A549 (cell line): Measurements from ENCODE around the gene BEND6. TPM values are rescaled to one million over a fixed set of nuclear protein-coding genes. Genes with fewer than 3 reads are reported as not detected.

Source experiments
- ATAC-seq, 2 experiments: fragments of 200-7000 bp in 1 of 2; fragments of >200 bp in 1 of 2; cut with Nextera tagmentation in 1 of 2; cut with Tn5 transposase in 1 of 2; 3 replicates each; pipeline versions ENCODE4 v1.8.0 to v1.9.1; 2018 to 2020; ENCODE audit warnings: mild to moderate bottlenecking in 1 of 2, moderate library complexity in 1 of 2
- CTCF ChIA-PET: fragments of 300-600 bp; sonication (Branson Sonifier 250); formaldehyde crosslinking; extraction: SDS; loops from one replicate; lab custom pipeline; 2021; ENCODE audit warnings: antibody characterized with exemption, inconsistent platforms; lab: Yijun Ruan, JAX
- POLR2A ChIA-PET: fragments of 350-600 bp; formaldehyde crosslinking; extraction: SDS; loops from one replicate; lab custom pipeline; 2021; ENCODE audit warnings: antibody characterized with exemption, inconsistent platforms; lab: Yijun Ruan, JAX
- DNase-seq, 2 experiments: peaks; one replicate each; pipeline versions ENCODE4 v3.0.0 to v3.0.0-alpha.2; 2011 to 2016; ENCODE audit warnings: low read depth in 1 of 2, low spot score in 1 of 2
- FAIRE-seq: peaks from 2 replicates; lab custom pipeline; 2011; peaks lifted over from hg19 to GRCh38; lab: Jason Lieb, UNC
- H3K27ac ChIP-seq, 2 experiments: fragments of >200 bp; sonication (Bioruptor Twin); formaldehyde crosslinking; 3 replicates each; pipeline ENCODE4 v1.5.1; 2016 to 2017
- H3K4me1 ChIP-seq: fragments of >200 bp; sonication (Bioruptor Twin); formaldehyde crosslinking; 3 replicates; pipeline ENCODE4 v1.6.1; 2016
- H3K4me2 ChIP-seq: fragments of >200 bp; sonication (Bioruptor Twin); formaldehyde crosslinking; 3 replicates; pipeline ENCODE4 v1.6.1; 2016
- H3K4me3 ChIP-seq: fragments of >200 bp; sonication (Bioruptor Twin); formaldehyde crosslinking; 3 replicates; pipeline ENCODE4 v1.5.1; 2016
- H3K9me3 ChIP-seq: fragments of >200 bp; sonication (Bioruptor Twin); formaldehyde crosslinking; 3 replicates; pipeline ENCODE4 v1.6.1; 2016
- ATOH8 ChIP-seq: fragments of 250-450 bp; sonication (Bioruptor Pico); IDR thresholded peaks from 2 replicates; pipeline ENCODE4 v1.5.0; 2020; ENCODE audit warnings: low read depth, mild to moderate bottlenecking, moderate library complexity
- CBX2 ChIP-seq: fragments of 200-600 bp; sonication (generic); IDR thresholded peaks from 2 replicates; pipeline ENCODE4 v1.6.1; 2016; ENCODE audit warnings: low read depth, mild to moderate bottlenecking, borderline replicate concordance
- CEBPB ChIP-seq, 2 experiments: fragments of >200 bp in 1 of 2; sonication (Bioruptor Twin) in 1 of 2; formaldehyde crosslinking in 1 of 2; IDR thresholded peaks; 2 replicates each; pipeline ENCODE4 v1.6.1; 2012 to 2016
- CHD2 ChIP-seq: fragments of 150-350 bp; IDR thresholded peaks from 2 replicates; pipeline ENCODE4 v1.6.1; 2014; ENCODE audit warnings: low read length; ENCODE audit not compliant: partially characterized antibody
- CHD4 ChIP-seq: fragments of 200-600 bp; sonication (generic); IDR thresholded peaks from 2 replicates; pipeline ENCODE4 v1.6.1; 2016; ENCODE audit warnings: antibody characterized with exemption, mild to moderate bottlenecking, borderline replicate concordance
- EP300 ChIP-seq, 2 experiments: fragments of >200 bp; sonication (Bioruptor Twin); formaldehyde crosslinking; IDR thresholded peaks; 2 replicates in 1 of 2; 3 replicates in 1 of 2; pipeline ENCODE4 v1.6.1; 2016 to 2017
- FOSB ChIP-seq: fragments of 250-450 bp; sonication (Bioruptor Pico); IDR thresholded peaks from 2 replicates; pipeline ENCODE4 v1.5.0; 2020; ENCODE audit warnings: mild to moderate bottlenecking, moderate library complexity
- FOXS1 ChIP-seq: fragments of 250-450 bp; sonication (Bioruptor Pico); IDR thresholded peaks from 2 replicates; pipeline ENCODE4 v1.5.0; 2020; ENCODE audit warnings: mild to moderate bottlenecking, moderate library complexity
- HEYL ChIP-seq: fragments of 250-450 bp; sonication (Bioruptor Pico); IDR thresholded peaks from 2 replicates; pipeline ENCODE4 v1.8.0; 2021; ENCODE audit warnings: mild to moderate bottlenecking, moderate library complexity
- HMGXB4 ChIP-seq: fragments of 250-450 bp; sonication (Bioruptor Pico); IDR thresholded peaks from 2 replicates; pipeline ENCODE4 v1.5.0; 2021; ENCODE audit warnings: mild to moderate bottlenecking, moderate library complexity, borderline replicate concordance
- HOXA7 ChIP-seq: fragments of 250-450 bp; sonication (Bioruptor Pico); IDR thresholded peaks from 2 replicates; pipeline ENCODE4 v1.5.0; 2020; ENCODE audit warnings: mild to moderate bottlenecking, moderate library complexity
- HOXB13 ChIP-seq: fragments of 250-450 bp; sonication (Bioruptor Pico); IDR thresholded peaks from 2 replicates; pipeline ENCODE4 v1.5.0; 2020; ENCODE audit warnings: low read depth, mild to moderate bottlenecking, moderate library complexity
- NFE2L2 ChIP-seq: fragments of 150-350 bp; conservative IDR thresholded peaks from 2 replicates; pipeline ENCODE4 v1.6.1; 2014; ENCODE audit warnings: low read length
- NR3C1 ChIP-seq: fragments of >200 bp; sonication (Bioruptor Twin); formaldehyde crosslinking; IDR thresholded peaks from 3 replicates; pipeline ENCODE4 v1.6.1; 2017
- PBX3 ChIP-seq: IDR thresholded peaks from 2 replicates; pipeline ENCODE4 v1.6.1; 2012
- PHF8 ChIP-seq: fragments of 200-600 bp; sonication (generic); IDR thresholded peaks from 2 replicates; pipeline ENCODE4 v1.6.1; 2016; ENCODE audit warnings: low read depth, mild to moderate bottlenecking, antibody characterized with exemption, moderate library complexity, borderline replicate concordance
- POLR2A ChIP-seq: IDR thresholded peaks from 2 replicates; pipeline ENCODE4 v1.6.1; 2012; ENCODE audit warnings: mild to moderate bottlenecking, low read length
- RAD21 ChIP-seq, 2 experiments: fragments of >200 bp in 1 of 2; sonication (Bioruptor Twin) in 1 of 2; formaldehyde crosslinking in 1 of 2; IDR thresholded peaks in 1 of 2; conservative IDR thresholded peaks in 1 of 2; 2 replicates in 1 of 2; 3 replicates in 1 of 2; pipeline ENCODE4 v1.6.1; 2012 to 2018; ENCODE audit warnings: inconsistent platforms in 1 of 2
- REST ChIP-seq: fragments of 200-600 bp; sonication (generic); IDR thresholded peaks from 2 replicates; pipeline ENCODE4 v1.6.1; 2016; ENCODE audit warnings: antibody characterized with exemption, mild to moderate bottlenecking, moderate library complexity
- TP53 ChIP-seq: fragments of 250-450 bp; sonication (Bioruptor Pico); IDR thresholded peaks from 2 replicates; pipeline ENCODE4 v1.5.0; 2021; ENCODE audit warnings: mild to moderate bottlenecking, moderate library complexity
- ZC3H11A ChIP-seq: fragments of 450-650 bp; IDR thresholded peaks from 2 replicates; pipeline ENCODE4 v1.6.1; 2014; ENCODE audit warnings: antibody characterized with exemption, mild to moderate bottlenecking
- ZNF302 ChIP-seq: fragments of 250-450 bp; sonication (Bioruptor Pico); IDR thresholded peaks from 2 replicates; pipeline ENCODE4 v1.9.0; 2021; ENCODE audit warnings: inconsistent platforms, mild to moderate bottlenecking, moderate library complexity
- WGBS: methylation state at CpG from one replicate; pipeline ENCODE4 v1.1.6; 2017; ENCODE audit errors: missing lambda C conversion rate; 5-methylcytosine and 5-hydroxymethylcytosine counted together
- polyA plus RNA-seq, 4 experiments: library from polyadenylated mRNA; depleted of rRNA in 3 of 4; stranded (reverse); fragments of >200 nt; fragmentation: RNase III in 1 of 4; extraction: RNeasy Plus Mini Kit Qiagen cat#74134 plus additional on column Dnase treatment in 1 of 4; gene quantifications; 2 replicates in 3 of 4; 3 replicates in 1 of 4; pipeline ENCODE4 v1.2.3, GENCODE V29; 2011 to 2017

Gene BEND6
- polyA plus RNA-seq, 2 of the 4 experiments (the other 2 are of a cell fraction), result 2.1 to 2.9 TPM

GRCh38 chr6:56992703-56993102 is 37.8 kb downstream of the BEND6 start:
- no peak for DNase-seq
- CTCF ChIA-PET, result no interaction called here
- Histone ChIP-seq H3K4me3 (no peak overlapping the region), H3K9me3 (no peaks in the 10 kb centered on the region), H3K27ac (no peak overlapping the region), H3K4me1 (peaks cover 12% of the 10 kb centered on the region), H3K4me2 (peak overlapping the region; percentile 32; the same call in 2 of the 3 replicates)
- TF ChIP-seq HOXA7 (CRISPR knock-in tag) (no peak), HMGXB4 (CRISPR knock-in tag) (no peak), NR3C1 (no peak), ATOH8 (CRISPR knock-in tag) (no peak), NFE2L2 (no peak), ZNF302 (CRISPR knock-in tag) (no peak), EP300 (IDR thresholded peaks at IDR 0.05) (no peak), CHD2 (no peak), PHF8 (no peak), FOSB (CRISPR knock-in tag) (no peak), PBX3 (no peak), POLR2A (no peak), ZC3H11A (no peak), TP53 (CRISPR knock-in tag) (no peak), REST (no peak)
- FAIRE-seq, result no peak
- ATAC-seq, result no peak
- 29% methylated on average over 1 of the region's 1 CpG for WGBS
- POLR2A ChIA-PET, result no interaction called here

DNA sequence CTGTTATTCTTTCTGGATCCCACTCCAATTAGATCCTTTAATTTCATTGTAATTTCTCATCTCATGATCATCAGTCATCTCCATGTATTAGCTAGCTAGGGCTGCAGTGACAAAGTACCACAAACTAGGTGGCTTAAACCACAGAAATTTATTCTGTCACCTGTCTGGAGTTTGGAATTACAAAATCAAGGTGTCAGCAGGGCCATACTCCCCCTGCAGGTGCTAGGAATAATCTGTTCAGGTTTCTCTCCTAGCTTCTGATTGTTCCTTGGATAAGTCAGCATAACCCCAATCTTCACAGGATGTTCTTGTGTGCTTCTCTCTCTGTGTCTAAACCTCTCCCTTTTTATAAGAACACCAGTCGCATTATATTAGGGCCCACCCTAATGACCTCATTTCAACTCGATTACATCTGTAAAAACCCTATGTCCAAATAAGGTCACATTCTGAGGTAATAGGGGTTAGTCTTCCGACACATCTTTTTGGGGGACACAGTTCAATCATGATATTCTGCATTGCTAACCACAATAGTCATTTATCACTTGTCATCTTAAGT is 40.5 kb downstream of the BEND6 start:
- FAIRE-seq (no peak), DNase-seq (peak in 1 of 2 experiments; percentile 6), ATAC-seq (no peak)
- TF ChIP-seq RAD21 (conservative IDR thresholded peaks at IDR 0.05 in 1 of 2, IDR thresholded peaks at IDR 0.05 in 1 of 2) (0 out of 5 replicates have a peak, but pooled peaks of 1 of the 2 experiments have one; percentile 13), CEBPB (IDR thresholded peaks at IDR 0.05) (no peak), CBX2 (no peak), TP53 (CRISPR knock-in tag) (no peak), FOXS1 (no peak), CHD4 (no peak), HOXB13 (CRISPR knock-in tag) (no peak), HEYL (CRISPR knock-in tag) (no peak)
- WGBS, result 81% methylated on average over 3 of the region's 3 CpGs
- Histone ChIP-seq H3K4me1 (peaks cover 12% of the 10 kb centered on the region), H3K4me3 (no peak overlapping the region), H3K4me2 (no peak overlapping the region), H3K27ac (no peak overlapping the region), H3K9me3 (peaks cover 7% of the 10 kb centered on the region; the same call in 1 of the 3 replicates)
- ChIA-PET POLR2A (no interaction called here), CTCF (interaction anchor here (1.7 kb wide), 1 partner anchor 91 kb away, joined by 6 read pairs; no protein-coding TSS in a partner anchor)
